Ascending aorta (tissue), 2 donors: ENCODE results near the gene PRR4. TPM values are rescaled to one million over a fixed set of nuclear protein-coding genes. Genes with fewer than 3 reads are reported as not detected.

Experiments used
- DNase-seq, 2 donors: peaks; one replicate each; pipeline ENCODE4 v3.0.0-alpha.2; 2019; ENCODE audit warnings: low spot score in 2 of 2
- H3K27ac ChIP-seq, 2 donors: fragments of 200-600 bp; sonication (generic); one replicate each; pipeline ENCODE4 v1.5.1; 2016 to 2017; ENCODE audit warnings: mild to moderate bottlenecking in 1 of 2
- H3K27me3 ChIP-seq: fragments of 200-600 bp; sonication (generic); one replicate; pipeline ENCODE4 v1.5.1; 2017
- H3K36me3 ChIP-seq, 2 donors: fragments of 200-600 bp; sonication (generic); one replicate each; pipeline ENCODE4 v1.5.1; 2016
- H3K4me1 ChIP-seq, 2 donors: fragments of 200-600 bp; sonication (generic); one replicate each; pipeline ENCODE4 v1.5.1; 2016 to 2017; ENCODE audit warnings: mild to moderate bottlenecking in 1 of 2
- H3K4me3 ChIP-seq, 2 donors: fragments of 200-600 bp; sonication (generic); one replicate each; pipeline ENCODE4 v1.5.1; 2016 to 2017; ENCODE audit warnings: mild to moderate bottlenecking in 1 of 2
- H3K9me3 ChIP-seq, 2 donors: fragments of 200-600 bp; sonication (generic); one replicate each; pipeline ENCODE4 v1.5.1; 2016
- CTCF ChIP-seq, 3 experiments: fragments of 200-600 bp in 2 of 3; fragments of 450-650 bp in 1 of 3; sonication (generic) in 2 of 3; IDR thresholded peaks; one replicate each; pipeline ENCODE4 v1.5.1; 2016 to 2019; ENCODE audit warnings: antibody characterized with exemption in 3 of 3, mild to moderate bottlenecking in 1 of 3, moderate library complexity in 1 of 3
- intact Hi-C: fragments of 100-400 bp; cut with DNase I; formaldehyde crosslinking; loops from one replicate; pipeline ENCODE4 v1.15.1; 2023
- total RNA-seq: library from RNA; depleted of rRNA; stranded (reverse); fragments of >200 nt; gene quantifications from one replicate; pipeline ENCODE4 v1.1.0, GENCODE V29; 2016

Gene PRR4
- total RNA-seq, 1 donor from 2014 or later, result not detected

GRCh38 chr12:10853776-10854175 is 4.5 kb upstream of the PRR4 start:
- no peak overlapping the region for H3K4me3 ChIP-seq
- no peak for DNase-seq
- H3K36me3 ChIP-seq, result peaks cover 0 to 15% of the 10 kb centered on the region in 2 donors
- H3K27ac ChIP-seq, result no peak overlapping the region
- no peak for TF ChIP-seq CTCF (IDR thresholded peaks at IDR 0.05)
- H3K4me1 ChIP-seq, result no peaks in the 10 kb centered on the region
- no peaks in the 10 kb centered on the region for H3K27me3 ChIP-seq
- peaks cover 0 to 18% of the 10 kb centered on the region in 2 donors for H3K9me3 ChIP-seq
- intact Hi-C loops, result no loop called here

- DNase-seq, result no peak
- no peak overlapping the region for H3K27ac ChIP-seq
- H3K9me3 ChIP-seq, result peaks cover 0 to 5% of the 10 kb centered on the region in 2 donors
- intact Hi-C loops, result no loop called here
- no peaks in the 10 kb centered on the region for H3K4me1 ChIP-seq
- H3K36me3 ChIP-seq, result peaks cover 0 to 8% of the 10 kb centered on the region in 2 donors
- no peak overlapping the region for H3K4me3 ChIP-seq
- no peak for TF ChIP-seq CTCF (IDR thresholded peaks at IDR 0.05)
- H3K27me3 ChIP-seq, result no peaks in the 10 kb centered on the region
Observed at GRCh38 chr12:10851243-10851858, 2.1 kb upstream of the PRR4 start.

DNA sequence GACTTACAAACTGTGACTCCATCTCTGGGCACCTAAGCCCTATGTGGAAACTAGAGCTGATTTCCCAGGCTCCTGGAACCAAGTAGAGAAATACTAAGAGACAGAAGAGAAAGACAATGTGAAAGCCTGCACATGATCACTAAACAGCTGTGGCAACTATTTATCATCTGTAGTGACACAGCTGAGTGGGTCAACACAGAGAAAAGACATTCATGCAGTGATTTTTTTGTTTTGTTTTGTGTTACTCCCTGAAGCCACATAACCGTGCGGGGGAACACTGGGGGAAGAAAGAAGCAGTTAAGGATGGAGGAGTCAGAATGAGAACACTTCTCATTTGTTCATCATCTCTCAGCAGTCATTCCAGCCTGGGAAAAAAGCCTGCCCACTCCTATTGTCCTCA is 1.5 kb downstream of the PRR4 start:
- Histone ChIP-seq H3K4me3 (no peak overlapping the region), H3K4me1 (no peaks in the 10 kb centered on the region), H3K27me3 (no peaks in the 10 kb centered on the region), H3K36me3 (no peaks in the 10 kb centered on the region), H3K9me3 (no peaks in the 10 kb centered on the region), H3K27ac (no peak overlapping the region)
- DNase-seq, result no peak
- intact Hi-C loops, result no loop called here
- no peak for TF ChIP-seq CTCF (IDR thresholded peaks at IDR 0.05)

DNA sequence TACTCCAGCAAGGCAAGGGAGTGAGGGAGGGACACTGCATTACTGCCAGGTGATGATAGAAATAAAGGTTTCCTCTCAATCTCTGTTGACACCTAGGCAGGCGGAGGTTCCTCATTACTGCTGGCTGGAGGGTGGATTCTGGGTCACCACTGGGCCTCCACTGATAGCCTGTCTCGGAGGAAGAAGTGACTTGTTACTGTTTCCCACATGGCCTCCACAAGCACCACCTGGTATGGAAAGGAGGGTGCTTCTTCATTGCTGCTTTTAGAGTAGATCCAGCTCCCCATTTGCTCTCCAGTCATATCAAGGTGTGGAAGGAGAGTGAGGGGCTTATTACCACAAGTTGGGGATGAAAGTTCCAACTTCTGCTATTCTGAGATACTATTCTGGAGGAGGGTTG is 6.4 kb downstream of the PRR4 start:
- intact Hi-C loops, result no loop called here
- H3K36me3 ChIP-seq, result no peaks in the 10 kb centered on the region
- H3K4me1 ChIP-seq, result no peaks in the 10 kb centered on the region
- no peaks in the 10 kb centered on the region for H3K9me3 ChIP-seq
- H3K4me3 ChIP-seq, result no peak overlapping the region
- no peak for DNase-seq
- H3K27me3 ChIP-seq, result no peaks in the 10 kb centered on the region
- no peak overlapping the region for H3K27ac ChIP-seq
- no peak for TF ChIP-seq CTCF (IDR thresholded peaks at IDR 0.05)

DNA sequence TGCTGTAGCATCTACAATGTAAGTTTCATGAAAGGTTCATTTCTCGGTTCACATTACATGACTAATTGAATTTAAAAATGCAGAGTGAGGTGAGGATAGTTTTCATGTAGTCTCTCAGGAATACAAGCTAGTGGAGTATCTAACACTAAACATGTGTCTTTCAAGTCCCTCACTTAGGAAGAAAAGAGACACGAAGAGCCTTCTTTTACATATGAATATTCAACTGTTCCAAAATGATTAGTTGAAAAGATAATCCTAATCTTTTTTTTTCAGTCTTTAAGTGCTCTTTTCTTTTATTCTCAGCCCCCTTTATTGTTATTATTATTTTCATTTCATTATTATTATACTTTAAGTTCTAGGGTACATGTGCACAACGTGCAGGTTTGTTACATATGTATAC is 10.8 kb downstream of the PRR4 start:
- Histone ChIP-seq H3K9me3 (no peaks in the 10 kb centered on the region), H3K4me1 (no peaks in the 10 kb centered on the region), H3K27ac (no peak overlapping the region), H3K36me3 (no peaks in the 10 kb centered on the region), H3K4me3 (no peak overlapping the region), H3K27me3 (no peaks in the 10 kb centered on the region)
- TF ChIP-seq CTCF (IDR thresholded peaks at IDR 0.05), result no peak
- DNase-seq, result no peak
- intact Hi-C loops, result no loop called here

GRCh38 chr12:10829994-10830393 is 19.3 kb downstream of the PRR4 start:
- no peaks in the 10 kb centered on the region for H3K4me1 ChIP-seq
- TF ChIP-seq CTCF (IDR thresholded peaks at IDR 0.05), result no peak
- H3K36me3 ChIP-seq, result no peaks in the 10 kb centered on the region
- H3K9me3 ChIP-seq, result no peaks in the 10 kb centered on the region
- intact Hi-C loops, result no loop called here
- no peak overlapping the region for H3K27ac ChIP-seq
- no peak for DNase-seq
- no peak overlapping the region for H3K4me3 ChIP-seq
- H3K27me3 ChIP-seq, result no peaks in the 10 kb centered on the region
